CD14-positive monocyte (primary cell): ENCODE results near the gene NUP205. TPM values are rescaled to one million over a fixed set of nuclear protein-coding genes. Genes with fewer than 3 reads are reported as not detected.
A peak's percentile ranks its signal among the peaks of the same experiment; 100 is the strongest.
"Not testable (repeated sequence)": the region's sequence is repeated elsewhere in the genome, so short reads cannot be mapped to it uniquely, and the experiment has no call there.

Source experiments
- DNase-seq, 3 donors: peaks; one replicate each; pipeline ENCODE4 v3.0.0-alpha.2; 2011 to 2022
- H2AFZ ChIP-seq: 2 replicates; pipeline ENCODE4 v1.6.0; 2012; ENCODE audit warnings: mild to moderate bottlenecking, low read depth, low read length, inconsistent platforms; ENCODE audit not compliant: insufficient read depth, poor library complexity, severe bottlenecking
- H3K27ac ChIP-seq, 2 donors: 1 replicate in 1 of 2; 2 replicates in 1 of 2; pipeline ENCODE4 v1.5.1; 2012 to 2013; ENCODE audit warnings: low read length in 2 of 2, control low read depth in 1 of 2, inconsistent platforms in 1 of 2, low read depth in 1 of 2, mild to moderate bottlenecking in 1 of 2
- H3K27me3 ChIP-seq, 2 donors: one replicate each; pipeline versions ENCODE4 v1.6.0 to v1.6.1; 2011 to 2013; ENCODE audit warnings: low read length in 2 of 2; ENCODE audit not compliant: control insufficient read depth in 2 of 2, insufficient read depth in 2 of 2
- H3K36me3 ChIP-seq, 2 donors: replicated peaks in 1 of 2; 1 replicate in 1 of 2; 2 replicates in 1 of 2; pipeline versions ENCODE4 v1.5.1 to v1.6.1; 2012 to 2013; ENCODE audit warnings: low read length in 2 of 2, control low read depth in 1 of 2, inconsistent platforms in 1 of 2, mild to moderate bottlenecking in 1 of 2; ENCODE audit not compliant: insufficient read depth in 2 of 2, control insufficient read depth in 1 of 2
- H3K4me1 ChIP-seq, 2 donors: 1 replicate in 1 of 2; 2 replicates in 1 of 2; pipeline versions ENCODE4 v1.5.1 to v1.6.1; 2012 to 2013; ENCODE audit warnings: low read length in 2 of 2, control low read depth in 1 of 2, inconsistent platforms in 1 of 2, mild to moderate bottlenecking in 1 of 2, moderate library complexity in 1 of 2; ENCODE audit not compliant: insufficient read depth in 2 of 2, control insufficient read depth in 1 of 2
- H3K4me2 ChIP-seq: replicated peaks from 2 replicates; pipeline ENCODE3; 2012; ENCODE audit warnings: low read length, moderate library complexity, mild to moderate bottlenecking; ENCODE audit not compliant: poor library complexity, severe bottlenecking; ENCODE audit errors: extremely low read depth
- H3K4me3 ChIP-seq, 3 experiments: fragments of 200-600 bp in 1 of 3; sonication (generic) in 1 of 3; replicated peaks in 1 of 3; 1 replicate in 2 of 3; 2 replicates in 1 of 3; pipeline ENCODE4 v1.5.1; 2011 to 2013; ENCODE audit warnings: low read length in 3 of 3, mild to moderate bottlenecking in 3 of 3, control low read depth in 2 of 3, low read depth in 2 of 3, inconsistent platforms in 1 of 3, moderate library complexity in 1 of 3
- H3K79me2 ChIP-seq: 2 replicates; pipeline ENCODE4 v1.6.0; 2012; ENCODE audit warnings: mild to moderate bottlenecking, control low read depth, inconsistent platforms, low read length, moderate library complexity; ENCODE audit not compliant: insufficient read depth
- H3K9ac ChIP-seq: 2 replicates; pipeline ENCODE4 v1.6.0; 2017; ENCODE audit warnings: low read length, mild to moderate bottlenecking; ENCODE audit not compliant: insufficient read depth, poor library complexity, severe bottlenecking
- H3K9me3 ChIP-seq, 2 donors: replicated peaks in 1 of 2; 1 replicate in 1 of 2; 2 replicates in 1 of 2; pipeline versions ENCODE4 v1.5.1 to v1.6.1; 2012 to 2013; ENCODE audit warnings: low read length in 2 of 2, control low read depth in 1 of 2; ENCODE audit not compliant: control insufficient read depth in 1 of 2, insufficient read depth in 1 of 2
- H4K20me1 ChIP-seq: 2 replicates; pipeline ENCODE4 v1.6.0; 2012; ENCODE audit warnings: mild to moderate bottlenecking, low read length, control low read depth, moderate library complexity; ENCODE audit not compliant: insufficient read depth
- H3K27ac Mint-ChIP-seq, 7 donors: one replicate each; pipeline ENCODE4 v1.8.0; 2020; ENCODE audit warnings: mild to moderate bottlenecking in 7 of 7, mixed read lengths in 7 of 7, moderate library complexity in 6 of 7, inconsistent platforms in 2 of 7
- H3K27me3 Mint-ChIP-seq, 3 donors: one replicate each; pipeline ENCODE4 v1.8.0; 2021 to 2022; ENCODE audit warnings: low read depth in 3 of 3, mild to moderate bottlenecking in 3 of 3, mixed read lengths in 3 of 3, moderate library complexity in 3 of 3, inconsistent platforms in 1 of 3
- H3K36me3 Mint-ChIP-seq, 2 donors: one replicate each; pipeline ENCODE4 v1.8.0; 2020; ENCODE audit warnings: mixed read lengths in 2 of 2, inconsistent platforms in 1 of 2, mild to moderate bottlenecking in 1 of 2
- H3K4me1 Mint-ChIP-seq: one replicate; pipeline ENCODE4 v1.8.0; 2020; ENCODE audit warnings: mild to moderate bottlenecking, mixed read lengths
- H3K4me3 Mint-ChIP-seq, 2 donors: one replicate each; pipeline ENCODE4 v1.8.0; 2020; ENCODE audit warnings: mild to moderate bottlenecking in 2 of 2, mixed read lengths in 2 of 2, moderate library complexity in 1 of 2
- H3K9me3 Mint-ChIP-seq, 7 donors: one replicate each; pipeline ENCODE4 v1.8.0; 2020 to 2022; ENCODE audit warnings: mixed read lengths in 7 of 7, mild to moderate bottlenecking in 6 of 7, moderate library complexity in 6 of 7, inconsistent platforms in 2 of 7
- CTCF ChIP-seq: fragments of 200-600 bp; IDR thresholded peaks from one replicate; pipeline ENCODE4 v1.8.0; 2022; ENCODE audit warnings: antibody characterized with exemption, mild to moderate bottlenecking
- WGBS: methylation state at CpG from one replicate; pipeline ENCODE4 v1.1.5; 2013; ENCODE audit warnings: missing lambda C conversion rate; ENCODE audit not compliant: insufficient coverage; 5-methylcytosine and 5-hydroxymethylcytosine counted together
- intact Hi-C, 2 donors: fragments of 100-400 bp; cut with micrococcal nuclease; formaldehyde crosslinking; loops; one replicate each; pipeline versions ENCODE4 v1.15.0 to v1.15.1; 2023
- polyA plus RNA-seq, 3 donors: library from polyadenylated mRNA; depleted of rRNA in 1 of 3; unstranded in 2 of 3; stranded (reverse) in 1 of 3; fragments of 300-500 nt in 2 of 3; fragments of >200 nt in 1 of 3; fragmentation: Illumina TruSeq in 2 of 3; gene quantifications; 1 replicate in 2 of 3; 2 replicates in 1 of 3; pipeline ENCODE4 v1.2.3, GENCODE V29; 2012 to 2021

Gene NUP205
- polyA plus RNA-seq, 3 donors, result 10.9 to 15.2 (median 13.7) TPM

GRCh38 chr7:135666156-135666555 is 108.4 kb downstream of the NUP205 start:
- Mint-ChIP-seq H3K36me3 (peaks cover 13 to 17% of the 10 kb centered on the region in 2 donors), H3K4me1 (peaks cover 38% of the 10 kb centered on the region), H3K9me3 (peaks cover 0 to 4% (median 0%) of the 10 kb centered on the region in 7 donors), H3K27me3 (no peaks in the 10 kb centered on the region), H3K4me3 (no peak overlapping the region), H3K27ac (peak overlapping the region; percentile 78 to 84 (median 80))
- peak overlapping the region in 1 of 2 donors; percentile 72 for H3K27ac ChIP-seq
- no peaks in the 10 kb centered on the region for H3K9me3 ChIP-seq
- H3K4me1 ChIP-seq, result peaks cover 31 to 35% of the 10 kb centered on the region in 2 donors
- no peaks in the 10 kb centered on the region for H3K27me3 ChIP-seq
- H3K36me3 ChIP-seq, result peaks cover 0 to 10% of the 10 kb centered on the region in 2 donors
- DNase-seq, result no peak
- intact Hi-C loops, result loop anchor here (10.0 kb wide), 3 partner anchors 151 to 1021 kb away; partner anchors contain the start of genes BPGM (in 1 of the 2), CNOT4 (in 1 of the 2) and MTPN (in 1 of the 2)
- H3K4me3 ChIP-seq, result no peak overlapping the region
- peaks cover 41% of the 10 kb centered on the region for H4K20me1 ChIP-seq
- TF ChIP-seq CTCF, result no peak
- no peak overlapping the region for H3K9ac ChIP-seq
- WGBS, result 93% methylated on average over 8 of the region's 11 CpGs
- H3K4me2 ChIP-seq, result no peak overlapping the region
- H3K79me2 ChIP-seq, result peaks cover 84% of the 10 kb centered on the region
- H2AFZ ChIP-seq, result no peak overlapping the region

- no peak overlapping the region for H3K9ac ChIP-seq
- peaks cover 0 to 10% of the 10 kb centered on the region in 2 donors for H3K36me3 ChIP-seq
- WGBS, result no CpG with 5 or more reads among the region's 6 CpGs
- no peaks in the 10 kb centered on the region for H3K27me3 ChIP-seq
- Mint-ChIP-seq H3K9me3 (peaks cover 0 to 4% (median 0%) of the 10 kb centered on the region in 7 donors), H3K4me1 (peaks cover 36% of the 10 kb centered on the region), H3K27me3 (no peaks in the 10 kb centered on the region), H3K36me3 (peaks cover 13 to 17% of the 10 kb centered on the region in 2 donors), H3K4me3 (peak overlapping the region in 1 of 2 donors; percentile 57), H3K27ac (peak overlapping the region; percentile 78 to 84 (median 80))
- H3K9me3 ChIP-seq, result no peaks in the 10 kb centered on the region
- peaks cover 48% of the 10 kb centered on the region for H4K20me1 ChIP-seq
- peaks cover 85% of the 10 kb centered on the region for H3K79me2 ChIP-seq
- DNase-seq, result peak; percentile 42 to 62 (median 62)
- H3K4me1 ChIP-seq, result peaks cover 28 to 30% of the 10 kb centered on the region in 2 donors
- peak overlapping the region in 1 of 2 donors; percentile 72 for H3K27ac ChIP-seq
- peak overlapping the region in 1 of 3 experiments; percentile 13 for H3K4me3 ChIP-seq
- TF ChIP-seq CTCF, result no peak
- intact Hi-C loops, result loop anchor here (10.0 kb wide), 3 partner anchors 152 to 1022 kb away; partner anchors contain the start of genes BPGM (in 1 of the 2), CNOT4 (in 1 of the 2) and MTPN (in 1 of the 2)
- no peak overlapping the region for H2AFZ ChIP-seq
- peak overlapping the region; percentile 49 for H3K4me2 ChIP-seq
Measured at GRCh38 chr7:135666846-135667245, 109.1 kb downstream of the NUP205 start.

GRCh38 chr7:135667626-135668025 is 109.9 kb downstream of the NUP205 start:
- H3K9me3 Mint-ChIP-seq, H3K4me2 ChIP-seq, H3K27me3 ChIP-seq, H3K36me3 ChIP-seq, H3K4me3 ChIP-seq, DNase-seq, H3K9me3 ChIP-seq, H2AFZ ChIP-seq, H3K27ac ChIP-seq, H3K27me3 Mint-ChIP-seq, H3K9ac ChIP-seq, H3K4me3 Mint-ChIP-seq: not testable (repeated sequence)
- peaks cover 25 to 27% of the 10 kb centered on the region in 2 donors for H3K4me1 ChIP-seq
- intact Hi-C loops, result loop anchor here (10.0 kb wide), 3 partner anchors 153 to 1023 kb away; partner anchors contain the start of genes BPGM (in 1 of the 2), CNOT4 (in 1 of the 2) and MTPN (in 1 of the 2)
- no CpG with 5 or more reads among the region's 1 CpG for WGBS
- Mint-ChIP-seq H3K27ac (peak overlapping the region in 4 of 7 donors; percentile 37 to 70 (median 54)), H3K36me3 (peaks cover 13 to 17% of the 10 kb centered on the region in 2 donors), H3K4me1 (peaks cover 33% of the 10 kb centered on the region)
- H4K20me1 ChIP-seq, result peaks cover 52% of the 10 kb centered on the region
- H3K79me2 ChIP-seq, result peaks cover 89% of the 10 kb centered on the region
